HEK293T (cell line): ENCODE measurements around the gene TENM3.

ENCODE experiments used
- CTCF ChIA-PET: fragments of 350-600 bp; formaldehyde crosslinking; extraction: SDS; loops from one replicate; lab custom pipeline; 2021; ENCODE audit warnings: antibody characterized with exemption, inconsistent platforms; lab: Yijun Ruan, JAX
- POLR2A ChIA-PET: fragments of 350-600 bp; formaldehyde crosslinking; extraction: SDS; loops from one replicate; lab custom pipeline; 2020; ENCODE audit warnings: antibody characterized with exemption, inconsistent platforms; lab: Yijun Ruan, JAX
- DNase-seq: peaks from one replicate; pipeline ENCODE4 v3.0.0; 2012; ENCODE audit warnings: mixed read lengths; ENCODE audit errors: extremely low spot score
- ARNT ChIP-seq: fragments of 450-650 bp; IDR thresholded peaks from 2 replicates; pipeline ENCODE4 v1.6.1; 2017; ENCODE audit warnings: mild to moderate bottlenecking
- BHLHE40 ChIP-seq: fragments of 450-650 bp; IDR thresholded peaks from 2 replicates; pipeline ENCODE4 v1.6.1; 2016; ENCODE audit warnings: mild to moderate bottlenecking, moderate library complexity, borderline replicate concordance
- CTBP1 ChIP-seq: fragments of 450-650 bp; IDR thresholded peaks from 2 replicates; pipeline ENCODE4 v1.6.1; 2016; ENCODE audit warnings: borderline replicate concordance
- ELF4 ChIP-seq: fragments of 450-650 bp; IDR thresholded peaks from 2 replicates; pipeline ENCODE4 v1.6.1; 2017; ENCODE audit warnings: antibody characterized with exemption
- FOXA1 ChIP-seq: fragments of 450-650 bp; IDR thresholded peaks from 2 replicates; pipeline ENCODE4 v1.6.1; 2016; ENCODE audit warnings: mild to moderate bottlenecking
- FOXK2 ChIP-seq: fragments of 450-650 bp; IDR thresholded peaks from 2 replicates; pipeline ENCODE4 v1.6.1; 2016; ENCODE audit warnings: mild to moderate bottlenecking
- FOXM1 ChIP-seq: fragments of 450-650 bp; IDR thresholded peaks from 2 replicates; pipeline ENCODE4 v1.6.1; 2017; ENCODE audit warnings: mild to moderate bottlenecking, borderline replicate concordance
- HDGF ChIP-seq: fragments of 450-650 bp; IDR thresholded peaks from 2 replicates; pipeline ENCODE4 v1.6.1; 2017; ENCODE audit warnings: antibody characterized with exemption, borderline replicate concordance
- L3MBTL2 ChIP-seq: fragments of 450-650 bp; conservative IDR thresholded peaks from 2 replicates; pipeline ENCODE4 v1.6.1; 2016; ENCODE audit warnings: mild to moderate bottlenecking
- LEF1 ChIP-seq: fragments of 450-650 bp; IDR thresholded peaks from 2 replicates; pipeline ENCODE4 v1.6.1; 2017; ENCODE audit warnings: mild to moderate bottlenecking, borderline replicate concordance
- NFRKB ChIP-seq: fragments of 450-650 bp; IDR thresholded peaks from 2 replicates; pipeline ENCODE4 v1.6.1; 2016; ENCODE audit warnings: mild to moderate bottlenecking, moderate library complexity
- SP1 ChIP-seq: fragments of 450-650 bp; IDR thresholded peaks from 2 replicates; pipeline ENCODE4 v1.6.1; 2017
- SUZ12 ChIP-seq: fragments of 450-650 bp; IDR thresholded peaks from 2 replicates; pipeline ENCODE4 v1.6.1; 2016; ENCODE audit warnings: mild to moderate bottlenecking
- TARDBP ChIP-seq: fragments of 450-650 bp; IDR thresholded peaks from 2 replicates; pipeline ENCODE4 v1.6.1; 2016
- ZNF384 ChIP-seq: fragments of 450-650 bp; IDR thresholded peaks from 2 replicates; pipeline ENCODE4 v1.6.1; 2016
- TF ChIP-seq, protein P1 (sequence below): fragments of 450-650 bp; IDR thresholded peaks from 2 replicates; pipeline ENCODE4 v1.6.1; 2016

The TENM3 gene

DNA sequence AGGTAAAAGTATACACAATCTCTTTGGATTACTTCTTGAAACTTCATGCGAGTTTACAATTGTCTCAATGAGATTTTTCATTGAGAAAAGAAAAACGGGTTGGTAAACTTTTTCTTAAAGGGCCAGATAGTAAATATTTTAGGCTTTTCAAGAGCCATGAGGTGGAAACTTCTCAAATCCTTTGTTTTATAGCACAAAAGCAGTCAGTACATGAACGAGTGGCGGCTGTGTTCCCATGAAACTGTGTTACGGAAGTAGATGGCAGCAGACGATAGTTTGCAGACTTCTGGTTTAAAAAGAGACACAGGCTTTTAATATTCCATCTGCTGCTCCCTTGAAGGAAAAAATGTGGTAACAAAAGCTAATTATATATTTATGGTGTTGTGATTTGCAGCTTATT, 332.0 kb downstream of the TENM3 start:
- CTCF ChIA-PET, result no interaction called here

DNA sequence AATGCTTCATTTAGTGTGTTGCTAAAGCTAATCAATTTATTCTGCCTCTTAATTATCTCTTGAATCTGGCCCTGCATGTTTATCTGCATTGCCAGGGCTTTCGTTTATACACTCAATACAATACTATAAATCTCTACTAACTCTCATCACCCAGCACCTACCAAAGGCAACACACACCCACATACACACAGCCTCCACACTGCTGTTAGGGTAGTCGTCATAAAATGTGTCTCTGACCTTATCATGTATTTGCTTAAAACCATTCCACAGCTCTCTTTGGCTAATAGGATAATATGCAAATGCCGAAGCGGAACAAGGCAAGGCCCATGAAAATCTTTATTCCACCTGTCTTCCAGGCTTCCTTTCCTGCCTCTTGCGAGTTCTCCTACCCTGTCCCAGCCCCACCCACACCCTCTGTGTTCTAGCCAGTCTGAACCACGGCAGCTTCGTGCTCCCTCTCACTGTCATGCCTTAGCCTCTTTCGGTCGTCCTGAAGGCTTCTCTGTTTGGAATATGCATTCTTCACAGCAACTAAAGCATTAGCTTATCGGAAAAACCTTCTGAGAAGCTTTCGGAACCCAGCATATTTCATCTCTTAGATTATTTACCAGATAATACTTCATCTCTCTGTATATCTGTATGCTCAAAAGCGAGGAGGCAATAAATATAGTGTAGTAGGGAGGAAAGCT, 333.5 kb downstream of the TENM3 start:
- DNase-seq, result no peak
- ChIA-PET POLR2A (no interaction called here), CTCF (interaction anchor here (0.6 kb wide), 1 partner anchor 592 kb away, joined by 6 read pairs; no protein-coding TSS in a partner anchor)
- TF ChIP-seq SUZ12 (no peak), SP1 (no peak), FOXK2 (no peak), ELF4 (no peak), CTBP1 (no peak), HDGF (no peak), FOXA1 (no peak), ZNF384 (no peak), TARDBP (no peak), L3MBTL2 (no peak), NFRKB (no peak), LEF1 (no peak), ARNT (no peak), FOXM1 (no peak), BHLHE40 (no peak)
- TF ChIP-seq, protein P1, sequence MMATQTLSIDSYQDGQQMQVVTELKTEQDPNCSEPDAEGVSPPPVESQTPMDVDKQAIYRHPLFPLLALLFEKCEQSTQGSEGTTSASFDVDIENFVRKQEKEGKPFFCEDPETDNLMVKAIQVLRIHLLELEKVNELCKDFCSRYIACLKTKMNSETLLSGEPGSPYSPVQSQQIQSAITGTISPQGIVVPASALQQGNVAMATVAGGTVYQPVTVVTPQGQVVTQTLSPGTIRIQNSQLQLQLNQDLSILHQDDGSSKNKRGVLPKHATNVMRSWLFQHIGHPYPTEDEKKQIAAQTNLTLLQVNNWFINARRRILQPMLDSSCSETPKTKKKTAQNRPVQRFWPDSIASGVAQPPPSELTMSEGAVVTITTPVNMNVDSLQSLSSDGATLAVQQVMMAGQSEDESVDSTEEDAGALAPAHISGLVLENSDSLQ, result no peak

More for the DNA sequence above, 332.0 kb downstream of the TENM3 start:
- no peak for DNase-seq
- POLR2A ChIA-PET, result no interaction called here
- TF ChIP-seq ELF4, result no peak
- TF ChIP-seq CTBP1, result no peak
- TF ChIP-seq FOXA1, result no peak
- no peak for TF ChIP-seq SUZ12
- no peak for TF ChIP-seq HDGF
- no peak for TF ChIP-seq BHLHE40
- no peak for TF ChIP-seq FOXK2
- no peak for TF ChIP-seq ARNT
- no peak for TF ChIP-seq NFRKB
- TF ChIP-seq L3MBTL2, result no peak
- TF ChIP-seq LEF1, result no peak
- TF ChIP-seq ZNF384, result no peak
- no peak for TF ChIP-seq SP1
- TF ChIP-seq, protein P1, result no peak
- no peak for TF ChIP-seq TARDBP
- TF ChIP-seq FOXM1, result no peak

DNA sequence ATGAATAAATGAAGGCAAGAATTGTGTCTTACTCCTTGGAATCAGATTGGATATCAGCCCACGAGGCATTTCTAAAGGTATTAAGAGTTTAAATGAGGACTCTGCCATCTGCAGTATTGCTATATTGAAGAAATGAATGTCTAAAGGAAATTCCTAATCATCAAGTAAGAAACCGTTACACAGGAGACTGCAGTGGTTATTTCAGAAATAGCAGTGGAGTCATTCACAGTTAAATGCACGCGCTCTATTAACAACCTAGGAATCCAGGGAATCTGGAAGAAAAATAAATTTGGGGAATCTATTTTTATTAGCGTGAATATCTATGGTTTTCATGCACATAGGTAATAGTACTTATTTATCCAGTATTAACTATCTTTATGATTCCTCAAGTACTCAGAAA, 334.2 kb downstream of the TENM3 start:
- TF ChIP-seq ZNF384 (no peak), SUZ12 (no peak), HDGF (no peak), FOXK2 (no peak), ARNT (no peak), ELF4 (no peak), L3MBTL2 (no peak), LEF1 (no peak), NFRKB (no peak), BHLHE40 (no peak), FOXM1 (no peak), FOXA1 (no peak), CTBP1 (no peak), SP1 (no peak), TARDBP (no peak)
- TF ChIP-seq, protein P1, result no peak
- DNase-seq, result no peak
- ChIA-PET CTCF (no interaction called here), POLR2A (no interaction called here)

DNA sequence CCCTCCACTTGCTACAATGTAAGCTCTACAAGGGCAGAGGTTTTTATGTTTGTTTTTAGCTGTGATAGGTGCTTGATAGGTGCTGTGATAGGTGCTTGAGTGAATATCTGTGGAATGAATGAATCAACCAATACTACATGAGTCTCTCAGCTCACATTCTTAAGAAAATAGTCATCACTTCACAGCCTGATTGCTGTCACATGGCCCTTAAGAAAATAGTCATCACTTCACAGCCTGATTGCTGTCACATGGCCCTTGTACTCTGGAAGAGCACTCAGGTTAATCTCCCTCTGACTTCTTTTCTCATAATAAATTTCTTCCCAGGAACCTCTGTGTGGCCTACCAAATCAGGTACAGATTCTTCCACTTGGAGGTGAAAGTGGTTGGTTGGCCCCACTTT, 335.2 kb downstream of the TENM3 start:
- TF ChIP-seq NFRKB (no peak), ZNF384 (no peak), LEF1 (no peak), FOXA1 (no peak), SUZ12 (no peak), BHLHE40 (no peak), L3MBTL2 (no peak), ARNT (no peak), HDGF (no peak), SP1 (no peak), CTBP1 (no peak), TARDBP (no peak), FOXM1 (no peak), FOXK2 (no peak)
- TF ChIP-seq, protein P1, result no peak
- ChIA-PET POLR2A (no interaction called here), CTCF (no interaction called here)
- no peak for DNase-seq

DNA sequence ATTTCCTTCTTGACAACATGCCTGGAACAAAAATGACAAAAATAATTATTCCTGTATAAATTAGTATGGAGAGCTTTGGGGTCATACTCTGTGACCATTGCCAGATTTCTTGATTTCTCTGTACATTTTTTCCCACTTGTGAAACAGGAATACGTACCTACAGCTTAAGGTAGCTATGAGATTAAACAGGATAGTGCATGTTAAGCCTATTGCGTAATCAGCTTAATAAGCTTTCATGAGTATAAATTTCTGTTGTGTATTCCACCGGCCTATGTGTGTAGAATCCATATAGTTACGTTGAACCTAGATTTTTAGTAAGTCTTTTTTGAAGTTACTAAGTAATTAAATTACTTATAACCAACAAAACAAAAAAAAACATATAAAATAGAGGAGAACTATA, 339.0 kb downstream of the TENM3 start:
- TF ChIP-seq HDGF (no peak), ZNF384 (no peak), FOXA1 (no peak), SP1 (no peak), LEF1 (no peak), ELF4 (no peak), TARDBP (no peak), FOXK2 (no peak), NFRKB (no peak), SUZ12 (no peak), CTBP1 (no peak), BHLHE40 (no peak)
- TF ChIP-seq, protein P1, result no peak
- ChIA-PET CTCF (no interaction called here), POLR2A (no interaction called here)
- DNase-seq, result no peak
